HPDE6-E6E7 (cell line): ENCODE results near the gene BANK1.

Experiments
- DNase-seq: peaks from one replicate; pipeline ENCODE4 v3.0.0; 2011; ENCODE audit warnings: missing footprints; ENCODE audit errors: extremely low spot score

Gene BANK1, protein sequence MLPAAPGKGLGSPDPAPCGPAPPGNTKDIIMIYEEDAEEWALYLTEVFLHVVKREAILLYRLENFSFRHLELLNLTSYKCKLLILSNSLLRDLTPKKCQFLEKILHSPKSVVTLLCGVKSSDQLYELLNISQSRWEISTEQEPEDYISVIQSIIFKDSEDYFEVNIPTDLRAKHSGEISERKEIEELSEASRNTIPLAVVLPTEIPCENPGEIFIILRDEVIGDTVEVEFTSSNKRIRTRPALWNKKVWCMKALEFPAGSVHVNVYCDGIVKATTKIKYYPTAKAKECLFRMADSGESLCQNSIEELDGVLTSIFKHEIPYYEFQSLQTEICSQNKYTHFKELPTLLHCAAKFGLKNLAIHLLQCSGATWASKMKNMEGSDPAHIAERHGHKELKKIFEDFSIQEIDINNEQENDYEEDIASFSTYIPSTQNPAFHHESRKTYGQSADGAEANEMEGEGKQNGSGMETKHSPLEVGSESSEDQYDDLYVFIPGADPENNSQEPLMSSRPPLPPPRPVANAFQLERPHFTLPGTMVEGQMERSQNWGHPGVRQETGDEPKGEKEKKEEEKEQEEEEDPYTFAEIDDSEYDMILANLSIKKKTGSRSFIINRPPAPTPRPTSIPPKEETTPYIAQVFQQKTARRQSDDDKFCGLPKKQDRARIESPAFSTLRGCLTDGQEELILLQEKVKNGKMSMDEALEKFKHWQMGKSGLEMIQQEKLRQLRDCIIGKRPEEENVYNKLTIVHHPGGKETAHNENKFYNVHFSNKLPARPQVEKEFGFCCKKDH

DNA sequence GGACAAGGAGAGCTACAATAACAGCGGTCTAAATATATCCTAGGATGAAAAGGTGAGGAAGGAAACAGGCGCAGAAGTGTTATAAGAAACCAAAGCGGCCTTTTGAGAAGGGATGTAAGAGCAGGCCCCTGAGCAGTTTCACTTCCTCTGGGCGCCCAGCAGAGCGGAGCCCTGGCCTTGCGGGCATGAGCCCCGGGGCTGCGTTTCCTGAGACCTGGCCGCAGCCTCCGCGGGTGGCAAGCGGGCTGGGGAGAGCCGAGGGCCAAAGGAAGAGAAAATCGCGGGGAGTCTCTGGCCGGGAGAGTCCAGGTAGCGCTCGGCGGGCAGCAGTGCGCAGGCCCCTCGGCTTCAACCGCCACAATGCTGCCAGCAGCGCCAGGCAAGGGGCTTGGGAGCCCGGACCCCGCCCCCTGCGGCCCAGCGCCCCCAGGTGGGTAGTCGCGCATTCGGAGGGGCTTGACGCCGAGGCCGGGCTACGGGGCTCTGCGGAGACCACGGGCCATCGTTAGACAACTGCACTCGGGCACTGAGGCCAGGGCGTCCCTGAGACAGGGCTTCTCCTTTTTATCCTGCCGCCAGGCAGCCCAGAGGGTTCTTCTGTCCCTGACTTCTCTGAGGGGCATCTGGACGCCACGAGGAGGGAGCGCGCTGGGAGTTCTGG is at the start of gene BANK1:
BANK1 (plus strand) TSS at position 210 of the 661 bp plus-strand sequence; CDS start at position 361, 151 bp downstream.
- DNase-seq: peak; percentile 29

DNA sequence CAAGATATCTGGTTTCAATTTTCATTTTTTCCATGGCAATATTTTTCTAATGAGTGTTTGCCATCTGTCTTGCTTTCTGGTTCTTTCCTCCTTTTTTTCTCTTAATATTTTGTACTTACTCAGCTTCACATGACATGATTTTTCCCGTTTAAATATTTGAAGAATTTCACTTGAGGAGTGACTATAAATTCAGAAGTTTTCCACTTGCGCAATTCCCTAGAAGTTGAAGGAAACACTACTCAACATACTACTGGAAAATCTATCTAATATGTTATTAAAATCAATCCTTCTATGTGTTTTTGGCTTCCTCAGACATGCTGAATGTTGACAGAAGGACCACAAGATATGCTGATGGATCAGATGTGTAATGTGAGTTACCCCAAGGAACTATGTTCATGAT is 36.8 kb upstream of the BANK1 start:
- DNase-seq: no peak

DNA sequence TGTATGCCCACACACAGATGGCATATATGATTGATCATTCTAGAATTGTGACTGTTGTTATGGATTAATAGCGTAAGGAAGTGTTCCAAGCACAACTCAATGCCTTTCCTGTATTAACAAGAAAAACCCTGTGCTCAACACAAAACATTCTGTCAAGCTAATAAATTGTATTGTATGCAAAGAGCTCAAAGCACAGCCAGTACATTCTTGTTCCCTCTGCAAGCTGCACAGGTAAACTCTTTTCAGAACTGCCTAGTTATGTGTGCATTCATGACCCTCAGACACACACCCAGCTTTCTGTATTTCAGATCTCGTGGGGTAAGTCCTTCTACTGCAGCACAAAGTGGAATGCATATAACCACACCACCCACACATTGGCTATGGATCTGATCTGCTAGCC is 34.3 kb upstream of the BANK1 start:
- DNase-seq: no peak

DNA sequence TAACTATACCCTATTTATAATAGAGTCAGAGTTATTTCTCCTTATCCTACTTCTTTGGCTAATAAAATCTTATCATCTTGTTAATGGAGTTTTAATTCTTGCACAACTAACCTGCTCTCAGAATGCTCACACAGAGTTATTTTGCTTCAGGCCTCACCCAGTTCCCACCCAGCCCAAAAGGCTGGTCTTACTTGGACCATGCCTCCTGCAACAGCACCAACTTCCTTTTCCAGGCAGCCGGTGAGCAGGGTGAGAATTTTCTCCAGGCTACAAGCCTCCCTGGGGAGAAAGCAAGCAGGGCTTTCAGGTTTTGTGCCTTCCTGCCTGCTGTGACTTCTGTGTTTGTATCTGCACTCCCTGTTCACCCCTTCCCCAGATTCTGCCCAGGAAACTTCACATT is 29.1 kb upstream of the BANK1 start:
- no peak for DNase-seq

DNA sequence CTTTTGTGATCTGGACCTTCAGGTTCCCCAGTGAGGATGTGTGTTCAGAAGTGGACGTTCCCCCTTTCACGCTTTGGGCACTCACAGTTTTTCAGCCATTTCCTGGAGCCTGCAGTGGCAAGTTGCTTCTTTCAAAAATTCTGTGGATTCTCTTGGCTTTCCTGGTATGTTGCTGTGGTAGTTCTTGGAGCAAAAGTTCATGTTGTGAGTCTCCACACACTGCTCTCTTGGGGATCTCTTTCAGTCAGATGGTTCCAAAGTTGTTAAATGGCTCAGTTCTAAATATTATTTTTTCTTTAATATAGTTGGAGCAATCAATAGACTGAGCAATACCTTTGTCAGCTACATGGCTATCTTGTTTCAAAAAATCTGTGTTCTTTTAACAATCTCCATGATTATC is 28.5 kb upstream of the BANK1 start:
- no peak for DNase-seq

DNA sequence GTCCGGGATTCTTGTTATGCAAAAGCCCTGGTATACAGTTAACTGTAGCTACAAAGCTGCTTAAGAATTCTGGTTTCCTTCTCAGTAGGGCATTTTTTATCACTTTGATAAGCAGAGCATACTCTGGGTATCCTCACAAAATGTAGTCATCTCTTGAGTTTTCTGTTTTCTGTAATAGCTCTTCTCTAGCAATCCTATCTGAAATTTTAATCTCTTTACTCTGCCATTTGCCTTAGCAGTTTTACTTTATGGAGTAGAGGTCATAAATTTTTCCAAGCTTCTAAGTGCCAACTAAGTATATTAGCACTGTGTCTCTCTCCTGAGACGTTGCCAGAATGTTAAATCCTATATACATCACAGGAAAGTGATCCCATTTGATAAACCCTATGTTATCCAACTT is 28.0 kb upstream of the BANK1 start:
- DNase-seq: no peak

DNA sequence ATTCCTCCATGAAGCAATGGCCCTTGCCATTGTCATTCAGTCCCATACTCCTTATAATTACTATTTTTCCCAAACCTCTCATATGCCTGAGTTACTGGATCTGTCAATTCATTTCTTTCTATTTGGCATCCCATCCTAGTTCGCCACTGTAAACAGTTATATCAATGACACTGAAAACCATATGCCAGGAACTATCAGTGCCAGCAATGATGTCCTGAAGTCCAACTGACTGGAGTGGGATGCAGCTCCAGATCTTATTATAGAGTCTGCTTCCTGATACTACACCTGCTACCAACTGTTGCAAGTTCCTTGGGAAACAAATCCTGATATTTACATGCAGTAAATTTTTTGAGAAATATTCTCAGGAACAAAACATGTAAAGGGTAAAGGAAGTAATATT is 27.0 kb upstream of the BANK1 start:
- DNase-seq: no peak

DNA sequence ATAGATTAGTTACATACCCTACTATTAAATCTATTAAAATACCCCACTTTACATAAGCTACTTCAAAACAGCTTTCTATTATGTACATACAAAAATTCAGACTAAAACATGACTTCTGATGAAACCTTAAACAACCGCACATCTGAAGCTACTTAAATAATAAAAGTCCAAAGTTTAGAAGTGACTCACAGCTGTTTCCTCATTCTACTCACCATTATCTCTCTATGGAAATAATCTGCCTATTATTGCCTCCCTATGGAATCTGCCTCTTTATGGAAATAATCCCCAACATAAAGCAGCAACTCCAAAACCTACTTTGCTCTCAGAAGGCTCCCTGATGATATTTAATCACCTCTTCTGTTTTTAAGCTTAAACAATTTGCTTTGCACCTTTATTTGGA is 15.7 kb upstream of the BANK1 start:
- no peak for DNase-seq

DNA sequence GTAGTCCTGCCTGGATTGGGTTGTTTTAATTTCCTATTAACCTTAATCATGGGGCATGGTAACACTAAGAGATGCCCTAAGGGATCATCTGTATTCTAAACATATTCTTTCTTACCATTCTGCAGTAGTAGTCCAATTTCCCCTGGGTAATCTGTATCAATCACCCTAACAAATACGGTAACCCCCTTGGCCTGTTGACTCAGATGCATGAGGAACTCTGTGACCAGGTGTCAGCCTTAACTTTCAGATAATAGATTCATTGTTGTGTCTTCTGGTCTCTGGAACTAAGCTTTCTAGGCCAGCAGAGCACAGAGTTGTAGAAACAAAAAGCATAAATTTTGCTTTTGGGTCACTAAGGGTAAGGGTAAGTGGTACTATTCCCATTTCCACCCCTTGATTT is 13.1 kb upstream of the BANK1 start:
- no peak for DNase-seq

DNA sequence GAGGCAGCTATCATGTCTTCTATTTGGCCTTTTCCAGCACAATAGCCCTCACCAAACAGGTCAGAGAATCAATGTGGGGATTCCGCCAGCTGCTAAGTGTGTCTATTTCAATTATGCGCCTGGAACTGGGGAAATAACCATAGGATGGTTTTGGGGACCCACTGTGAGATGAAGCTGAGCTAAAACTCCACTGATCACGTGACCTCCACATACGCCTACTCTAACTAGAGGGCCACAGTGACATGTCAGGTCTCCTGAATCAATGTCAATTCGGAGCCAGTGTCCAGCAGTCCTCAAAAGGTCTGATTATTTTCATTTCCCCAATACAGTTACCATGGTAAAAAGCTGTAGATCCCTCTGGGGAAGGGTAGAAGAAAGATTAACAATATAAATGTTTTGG is 10.2 kb upstream of the BANK1 start:
- no peak for DNase-seq

DNA sequence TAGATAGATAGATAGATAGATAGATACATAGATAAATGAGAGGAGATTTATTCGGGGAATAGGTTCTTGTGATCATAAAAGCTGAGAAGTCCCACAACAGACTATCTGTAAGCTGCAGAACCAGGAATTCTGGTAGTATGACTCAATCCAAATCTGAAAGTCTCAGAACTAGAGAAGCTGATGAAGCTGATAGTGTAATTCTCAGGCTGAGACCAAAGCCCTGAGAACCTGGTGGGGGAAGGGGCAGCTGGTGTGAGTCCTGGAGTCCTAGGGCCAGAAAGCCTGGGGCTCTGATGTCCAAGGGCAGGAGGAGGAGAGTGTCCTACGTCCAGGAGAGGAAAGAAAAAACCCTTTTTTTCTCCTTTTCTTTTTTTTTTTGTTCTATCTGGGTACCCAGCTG is 8.0 kb upstream of the BANK1 start:
- no peak for DNase-seq

DNA sequence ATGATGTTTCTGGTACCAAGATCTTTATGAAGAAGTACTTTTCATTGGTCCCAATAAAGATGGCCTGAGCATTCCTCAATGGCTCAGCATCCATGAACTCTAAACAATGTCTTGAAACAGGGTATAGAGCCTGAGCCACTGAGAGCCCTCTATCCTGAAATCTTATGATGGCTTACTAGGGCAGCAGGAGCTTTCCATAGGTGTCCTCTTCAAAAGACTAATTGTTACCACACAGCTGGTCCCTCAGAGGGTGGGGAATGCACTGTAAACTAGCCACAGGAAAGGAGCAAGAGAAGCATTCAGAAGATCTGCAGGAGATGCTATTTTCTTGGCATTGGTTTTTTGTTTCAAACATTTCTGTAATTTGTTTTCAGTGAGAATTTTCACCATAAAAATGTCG is 5.6 kb upstream of the BANK1 start:
- DNase-seq: no peak

DNA sequence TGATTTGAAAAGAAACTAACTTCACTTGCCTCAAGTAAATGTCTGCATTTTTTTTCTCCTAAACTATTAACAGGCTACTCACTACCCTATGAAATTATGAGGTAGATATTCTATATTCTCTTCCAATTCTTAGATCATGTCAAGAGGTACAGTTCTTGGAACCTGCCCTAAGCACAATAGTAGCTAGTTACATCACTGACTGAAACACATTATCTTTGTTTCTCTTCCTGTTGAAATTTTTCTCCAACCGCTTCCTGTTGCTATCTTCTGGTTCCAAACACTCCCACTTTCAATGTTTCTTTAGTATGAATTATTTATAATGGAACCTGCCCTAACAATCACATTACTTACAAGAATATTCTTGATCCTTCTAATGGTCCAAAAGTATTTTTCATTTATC is 5.0 kb upstream of the BANK1 start:
- no peak for DNase-seq

DNA sequence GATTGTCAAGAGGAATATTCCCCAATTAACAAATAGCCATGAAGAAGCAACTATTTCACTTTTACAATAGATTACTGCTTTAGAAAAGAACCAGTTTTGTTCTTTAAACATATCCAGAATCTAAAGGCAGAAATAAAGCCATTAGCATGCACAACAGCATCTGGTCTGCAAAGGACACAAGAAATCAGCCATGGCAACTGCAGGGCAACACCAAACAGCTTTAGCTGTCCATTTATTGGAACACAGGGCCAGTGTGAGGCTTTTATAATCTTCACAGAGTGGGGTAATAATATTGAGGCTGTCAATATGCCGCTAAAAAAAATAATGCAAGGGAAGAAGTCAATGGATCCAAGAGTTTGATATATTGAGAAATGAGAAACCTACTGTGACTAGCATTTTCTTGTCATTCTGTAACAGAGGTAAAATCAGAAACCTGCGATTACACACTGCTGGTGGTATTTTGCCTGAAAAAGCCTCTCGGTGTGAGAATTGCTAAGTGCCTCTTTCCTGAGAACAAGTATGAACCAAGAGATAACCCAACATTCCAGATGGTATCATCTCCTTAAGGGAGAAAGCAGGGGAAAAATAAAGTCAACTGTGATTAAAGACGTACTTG is 2.7 kb upstream of the BANK1 start:
- no peak for DNase-seq

DNA sequence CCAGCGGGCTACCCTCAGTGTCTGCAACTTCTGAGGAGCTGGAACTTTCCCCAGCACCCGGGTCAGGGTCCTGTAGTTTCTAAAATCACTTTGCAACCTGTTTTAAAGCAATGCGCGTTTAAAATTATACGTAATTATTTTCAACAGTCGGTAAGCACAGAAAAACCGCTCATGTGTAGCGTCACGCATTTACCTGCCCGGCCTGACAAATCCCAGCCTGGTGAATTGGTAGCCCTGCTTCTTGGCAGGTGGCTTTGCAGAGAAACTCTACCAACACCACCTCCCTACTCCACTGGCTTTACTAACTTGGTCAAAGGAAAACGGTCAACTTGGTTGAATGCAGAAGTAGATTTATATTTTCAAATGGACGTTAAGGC is 640 bp downstream of the BANK1 start:
- DNase-seq: peak; percentile 3

DNA sequence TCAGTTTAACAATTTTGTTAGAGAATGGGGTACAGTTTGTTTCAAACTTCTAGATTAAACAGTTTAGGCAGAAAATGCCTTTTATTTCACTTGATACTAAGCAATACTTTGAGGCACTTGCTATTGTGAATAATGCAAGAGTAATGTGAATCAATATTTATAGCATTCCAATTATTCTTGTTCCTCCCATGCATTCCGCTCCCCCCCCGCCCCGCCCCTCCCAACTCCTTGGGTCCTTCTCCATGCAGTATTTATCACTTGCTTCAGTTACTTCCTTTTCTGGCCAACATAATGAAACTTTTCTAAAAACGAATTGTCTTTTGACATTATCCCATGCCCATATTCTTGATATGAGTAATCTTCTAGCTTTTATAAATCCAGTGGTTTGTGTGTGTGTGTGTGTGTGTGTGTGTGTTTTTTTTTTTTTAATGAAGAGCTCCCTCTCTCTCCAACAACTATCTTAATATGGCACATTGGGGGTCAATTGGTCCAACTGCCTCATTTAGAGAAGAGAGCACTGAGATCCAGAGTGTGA is 1.6 kb downstream of the BANK1 start:
- DNase-seq: no peak

DNA sequence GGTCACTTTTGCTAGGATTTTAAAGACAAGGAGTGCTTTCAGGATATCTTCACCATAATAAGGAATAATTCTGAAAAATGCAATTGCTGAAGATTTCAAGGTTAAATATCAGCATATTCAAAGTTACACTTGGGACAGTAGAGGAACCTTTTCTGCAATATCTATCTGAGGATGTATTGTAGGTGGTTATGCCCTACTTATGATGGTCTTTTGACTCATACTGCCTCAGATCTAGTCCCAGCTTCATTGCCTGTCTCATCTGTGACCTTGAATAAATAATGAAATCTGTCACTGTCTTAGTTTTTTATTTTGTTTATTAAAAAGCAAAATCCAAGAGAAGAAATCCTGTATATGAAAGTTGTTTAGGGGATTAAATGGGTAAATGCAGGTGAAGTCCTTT is 2.9 kb downstream of the BANK1 start:
- DNase-seq: no peak

DNA sequence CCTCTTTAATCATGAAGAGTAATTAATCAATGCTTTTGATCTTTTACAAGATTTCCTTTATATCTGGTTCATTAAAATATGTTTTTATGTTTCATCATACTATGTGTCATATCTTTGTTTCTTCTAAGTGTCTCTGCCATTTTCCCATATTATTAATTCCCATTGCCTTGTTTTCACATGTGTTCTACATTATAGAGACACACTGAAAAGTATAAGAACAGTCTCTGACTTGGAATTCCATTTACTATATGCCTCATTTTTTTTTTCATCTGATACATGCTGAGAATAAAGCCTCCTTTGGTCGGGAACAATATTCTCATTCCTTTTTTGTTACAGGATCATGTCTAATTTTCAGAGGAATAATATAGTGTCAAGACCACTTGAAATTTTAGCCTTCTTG is 4.3 kb downstream of the BANK1 start:
- DNase-seq: no peak

DNA sequence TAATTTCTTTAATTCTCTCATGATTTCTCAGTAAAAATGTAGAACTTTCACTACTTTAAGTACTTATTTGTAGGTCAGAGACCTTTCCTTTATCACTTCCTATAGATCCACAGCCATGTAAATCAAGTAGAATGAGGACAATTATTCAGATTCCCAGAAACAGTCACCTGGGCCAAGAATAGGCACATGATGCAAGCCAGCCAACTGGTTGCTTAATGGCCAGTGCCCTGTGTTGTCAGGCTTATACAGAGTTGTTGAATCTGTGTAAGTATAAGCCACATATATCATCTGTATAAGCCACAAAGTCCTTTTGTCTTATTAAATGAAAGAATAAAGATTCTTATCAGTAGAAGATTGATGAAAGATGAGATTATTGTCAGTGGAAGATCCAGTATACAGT is 5.2 kb downstream of the BANK1 start:
- no peak for DNase-seq

DNA sequence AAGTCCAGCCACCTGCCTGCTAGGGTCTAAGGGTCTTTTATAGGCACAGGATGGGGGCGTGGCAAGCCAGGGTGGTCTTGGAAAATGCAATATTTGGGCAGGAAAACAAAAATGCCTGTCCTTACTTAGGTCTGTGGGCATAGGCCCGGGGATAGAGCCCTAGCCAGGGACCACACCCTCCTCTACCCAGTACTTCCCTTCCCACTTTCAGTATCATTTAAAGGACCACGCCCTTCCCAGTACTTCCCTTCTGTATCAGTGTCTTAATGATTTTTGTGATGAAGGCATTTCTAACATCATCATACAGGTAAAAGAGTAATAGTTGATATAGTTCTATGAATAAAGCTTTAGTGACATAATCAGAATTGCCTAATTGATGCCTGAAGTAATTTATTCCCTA is 11.4 kb downstream of the BANK1 start:
- no peak for DNase-seq

DNA sequence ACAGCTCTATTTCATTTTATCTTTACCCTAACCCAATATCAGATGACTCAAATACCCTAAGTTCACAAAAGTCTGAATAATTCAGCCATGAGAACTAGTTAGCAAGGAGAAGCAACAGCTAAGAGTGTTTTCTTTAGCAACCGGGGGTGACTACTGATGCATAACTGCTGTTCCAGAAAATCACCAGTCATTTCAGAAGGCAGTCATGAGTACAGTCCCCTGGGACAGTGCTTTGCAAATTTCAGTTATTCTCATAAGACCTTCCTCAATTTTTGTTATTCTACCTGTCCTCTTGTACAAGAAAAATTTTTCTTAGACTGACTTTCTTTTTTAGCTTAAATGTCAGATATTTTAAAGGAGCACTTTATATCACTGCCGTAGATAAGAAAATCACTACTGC is 16.4 kb downstream of the BANK1 start:
- DNase-seq: no peak

DNA sequence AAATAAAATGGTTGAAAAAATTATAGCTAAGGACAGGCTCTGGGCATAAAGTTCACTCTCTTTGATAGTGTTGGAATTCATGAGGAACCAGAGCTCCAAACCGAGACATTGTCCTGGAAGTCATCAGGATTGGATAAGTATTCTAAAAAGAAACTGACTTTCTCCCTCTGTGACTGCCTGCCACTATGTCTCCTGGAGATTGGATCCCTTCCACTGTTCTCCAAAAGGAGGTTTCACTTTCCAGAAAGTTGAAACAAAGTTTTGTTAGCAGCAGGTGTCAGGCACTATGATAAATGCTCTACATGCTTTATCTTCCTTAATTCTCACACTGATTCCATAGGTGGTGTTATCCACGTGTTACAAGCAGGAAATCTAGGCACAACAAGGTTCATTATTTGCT is 16.8 kb downstream of the BANK1 start:
- no peak for DNase-seq
